Activated CD4-positive, CD25-positive, alpha-beta regulatory T cell treated with anti-CD3 and anti-CD28 coated beads, Interleukin-2, amount 50 U/mL, for 24 hours (primary cell): Measurements from ENCODE around the gene TPCN2.
A peak's percentile ranks its signal among the peaks of the same experiment; 100 is the strongest.

Experiments used
- ATAC-seq, 2 donors: fragments of 150-1000 bp; cut with Tn5 transposase; one replicate each; pipeline ENCODE4 v1.10.0; 2021; ENCODE audit warnings: mild to moderate bottlenecking in 1 of 2, moderate library complexity in 1 of 2

TPCN2 gene

GRCh38 chr11:69039501-69039900 lies 9.2 kb upstream of the TPCN2 start:
- ATAC-seq, result no peak

- no peak for ATAC-seq
Observed at GRCh38 chr11:69040051-69040450, 8.7 kb upstream of the TPCN2 start.

GRCh38 chr11:69040581-69041260 lies 8.0 kb upstream of the TPCN2 start:
- peak; percentile 51 to 55 for ATAC-seq

- no peak for ATAC-seq
Observed at GRCh38 chr11:69041516-69041915, 7.2 kb upstream of the TPCN2 start.

- ATAC-seq, result no peak
Observed at GRCh38 chr11:69044111-69045013, 4.4 kb upstream of the TPCN2 start.

- ATAC-seq, result peak; percentile 8
Observed at GRCh38 chr11:69048031-69048693, 570 bp upstream of the TPCN2 start.

- no peak for ATAC-seq
Observed at GRCh38 chr11:69049490-69049867, 747 bp downstream of the TPCN2 start.

- ATAC-seq, result no peak
Observed at GRCh38 chr11:69050592-69051380, 2.1 kb downstream of the TPCN2 start.

- ATAC-seq, result no peak
Observed at GRCh38 chr11:69051381-69052342, 2.9 kb downstream of the TPCN2 start.

- ATAC-seq, result no peak
Observed at GRCh38 chr11:69052343-69053168, 3.8 kb downstream of the TPCN2 start.

GRCh38 chr11:69053169-69053477 lies 4.4 kb downstream of the TPCN2 start:
- ATAC-seq, result no peak

- ATAC-seq, result no peak
Observed at GRCh38 chr11:69053546-69054396, 5.0 kb downstream of the TPCN2 start.

- no peak for ATAC-seq
Observed at GRCh38 chr11:69054397-69055211, 5.9 kb downstream of the TPCN2 start.

- ATAC-seq, result no peak
Observed at GRCh38 chr11:69055212-69055586, 6.5 kb downstream of the TPCN2 start.

GRCh38 chr11:69055598-69056516 lies 7.1 kb downstream of the TPCN2 start:
- ATAC-seq, result peak; percentile 63 to 75

- no peak for ATAC-seq
Observed at GRCh38 chr11:69057236-69057635, 8.5 kb downstream of the TPCN2 start.

- ATAC-seq, result no peak
Observed at GRCh38 chr11:69057801-69058200, 9.1 kb downstream of the TPCN2 start.
